CD14-positive monocyte (primary cell): ENCODE measurements around the gene ADCY2. TPM values are rescaled to one million over a fixed set of nuclear protein-coding genes. Genes with fewer than 3 reads are reported as not detected.

Source experiments
- DNase-seq, 3 donors: peaks; one replicate each; pipeline ENCODE4 v3.0.0-alpha.2; 2011 to 2022
- H2AFZ ChIP-seq: 2 replicates; pipeline ENCODE4 v1.6.0; 2012; ENCODE audit warnings: mild to moderate bottlenecking, low read depth, low read length, inconsistent platforms; ENCODE audit not compliant: insufficient read depth, poor library complexity, severe bottlenecking
- H3K27ac ChIP-seq, 2 donors: 1 replicate in 1 of 2; 2 replicates in 1 of 2; pipeline ENCODE4 v1.5.1; 2012 to 2013; ENCODE audit warnings: low read length in 2 of 2, control low read depth in 1 of 2, inconsistent platforms in 1 of 2, low read depth in 1 of 2, mild to moderate bottlenecking in 1 of 2
- H3K27me3 ChIP-seq, 2 donors: one replicate each; pipeline versions ENCODE4 v1.6.0 to v1.6.1; 2011 to 2013; ENCODE audit warnings: low read length in 2 of 2; ENCODE audit not compliant: control insufficient read depth in 2 of 2, insufficient read depth in 2 of 2
- H3K36me3 ChIP-seq, 2 donors: replicated peaks in 1 of 2; 1 replicate in 1 of 2; 2 replicates in 1 of 2; pipeline versions ENCODE4 v1.5.1 to v1.6.1; 2012 to 2013; ENCODE audit warnings: low read length in 2 of 2, control low read depth in 1 of 2, inconsistent platforms in 1 of 2, mild to moderate bottlenecking in 1 of 2; ENCODE audit not compliant: insufficient read depth in 2 of 2, control insufficient read depth in 1 of 2
- H3K4me1 ChIP-seq, 2 donors: 1 replicate in 1 of 2; 2 replicates in 1 of 2; pipeline versions ENCODE4 v1.5.1 to v1.6.1; 2012 to 2013; ENCODE audit warnings: low read length in 2 of 2, control low read depth in 1 of 2, inconsistent platforms in 1 of 2, mild to moderate bottlenecking in 1 of 2, moderate library complexity in 1 of 2; ENCODE audit not compliant: insufficient read depth in 2 of 2, control insufficient read depth in 1 of 2
- H3K4me2 ChIP-seq: replicated peaks from 2 replicates; pipeline ENCODE3; 2012; ENCODE audit warnings: low read length, moderate library complexity, mild to moderate bottlenecking; ENCODE audit not compliant: poor library complexity, severe bottlenecking; ENCODE audit errors: extremely low read depth
- H3K4me3 ChIP-seq, 3 experiments: fragments of 200-600 bp in 1 of 3; sonication (generic) in 1 of 3; replicated peaks in 1 of 3; 1 replicate in 2 of 3; 2 replicates in 1 of 3; pipeline ENCODE4 v1.5.1; 2011 to 2013; ENCODE audit warnings: low read length in 3 of 3, mild to moderate bottlenecking in 3 of 3, control low read depth in 2 of 3, low read depth in 2 of 3, inconsistent platforms in 1 of 3, moderate library complexity in 1 of 3
- H3K79me2 ChIP-seq: 2 replicates; pipeline ENCODE4 v1.6.0; 2012; ENCODE audit warnings: mild to moderate bottlenecking, control low read depth, inconsistent platforms, low read length, moderate library complexity; ENCODE audit not compliant: insufficient read depth
- H3K9ac ChIP-seq: 2 replicates; pipeline ENCODE4 v1.6.0; 2017; ENCODE audit warnings: low read length, mild to moderate bottlenecking; ENCODE audit not compliant: insufficient read depth, poor library complexity, severe bottlenecking
- H3K9me3 ChIP-seq, 2 donors: replicated peaks in 1 of 2; 1 replicate in 1 of 2; 2 replicates in 1 of 2; pipeline versions ENCODE4 v1.5.1 to v1.6.1; 2012 to 2013; ENCODE audit warnings: low read length in 2 of 2, control low read depth in 1 of 2; ENCODE audit not compliant: control insufficient read depth in 1 of 2, insufficient read depth in 1 of 2
- H4K20me1 ChIP-seq: 2 replicates; pipeline ENCODE4 v1.6.0; 2012; ENCODE audit warnings: mild to moderate bottlenecking, low read length, control low read depth, moderate library complexity; ENCODE audit not compliant: insufficient read depth
- H3K27ac Mint-ChIP-seq, 7 donors: one replicate each; pipeline ENCODE4 v1.8.0; 2020; ENCODE audit warnings: mild to moderate bottlenecking in 7 of 7, mixed read lengths in 7 of 7, moderate library complexity in 6 of 7, inconsistent platforms in 2 of 7
- H3K27me3 Mint-ChIP-seq, 3 donors: one replicate each; pipeline ENCODE4 v1.8.0; 2021 to 2022; ENCODE audit warnings: low read depth in 3 of 3, mild to moderate bottlenecking in 3 of 3, mixed read lengths in 3 of 3, moderate library complexity in 3 of 3, inconsistent platforms in 1 of 3
- H3K36me3 Mint-ChIP-seq, 2 donors: one replicate each; pipeline ENCODE4 v1.8.0; 2020; ENCODE audit warnings: mixed read lengths in 2 of 2, inconsistent platforms in 1 of 2, mild to moderate bottlenecking in 1 of 2
- H3K4me1 Mint-ChIP-seq: one replicate; pipeline ENCODE4 v1.8.0; 2020; ENCODE audit warnings: mild to moderate bottlenecking, mixed read lengths
- H3K4me3 Mint-ChIP-seq, 2 donors: one replicate each; pipeline ENCODE4 v1.8.0; 2020; ENCODE audit warnings: mild to moderate bottlenecking in 2 of 2, mixed read lengths in 2 of 2, moderate library complexity in 1 of 2
- H3K9me3 Mint-ChIP-seq, 7 donors: one replicate each; pipeline ENCODE4 v1.8.0; 2020 to 2022; ENCODE audit warnings: mixed read lengths in 7 of 7, mild to moderate bottlenecking in 6 of 7, moderate library complexity in 6 of 7, inconsistent platforms in 2 of 7
- WGBS: methylation state at CpG from one replicate; pipeline ENCODE4 v1.1.5; 2013; ENCODE audit warnings: missing lambda C conversion rate; ENCODE audit not compliant: insufficient coverage; 5-methylcytosine and 5-hydroxymethylcytosine counted together
- intact Hi-C, 2 donors: fragments of 100-400 bp; cut with micrococcal nuclease; formaldehyde crosslinking; loops; one replicate each; pipeline versions ENCODE4 v1.15.0 to v1.15.1; 2023
- polyA plus RNA-seq, 3 donors: library from polyadenylated mRNA; depleted of rRNA in 1 of 3; unstranded in 2 of 3; stranded (reverse) in 1 of 3; fragments of 300-500 nt in 2 of 3; fragments of >200 nt in 1 of 3; fragmentation: Illumina TruSeq in 2 of 3; gene quantifications; 1 replicate in 2 of 3; 2 replicates in 1 of 3; pipeline ENCODE4 v1.2.3, GENCODE V29; 2012 to 2021
- TF ChIP-seq, protein P1 (sequence below): fragments of 200-600 bp; IDR thresholded peaks from one replicate; pipeline ENCODE4 v1.8.0; 2022; ENCODE audit warnings: antibody characterized with exemption, mild to moderate bottlenecking

Gene ADCY2
- polyA plus RNA-seq, 3 donors, result not detected

DNA sequence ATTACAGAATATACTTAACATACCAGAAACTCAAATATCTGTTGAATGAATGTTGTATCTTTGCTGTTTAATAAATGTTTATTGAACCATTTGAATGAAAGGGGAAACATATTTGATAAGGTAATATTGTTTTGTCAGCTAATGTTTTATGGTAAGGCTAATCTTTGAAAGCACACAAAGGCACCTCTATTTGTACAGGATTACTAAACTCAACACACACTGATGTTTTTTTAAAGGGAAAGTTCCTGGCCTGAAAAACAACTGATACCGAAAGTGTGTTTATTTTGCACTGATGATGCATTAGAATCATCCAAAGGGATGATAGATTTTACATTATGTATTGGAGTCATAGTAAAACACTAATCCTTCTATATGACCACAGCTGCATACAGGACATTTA, 82.5 kb downstream of the ADCY2 start:
- Histone ChIP-seq H3K79me2 (no peaks in the 10 kb centered on the region), H3K36me3 (no peaks in the 10 kb centered on the region), H3K27ac (no peak overlapping the region), H4K20me1 (no peaks in the 10 kb centered on the region), H3K9me3 (peaks cover under 1 to 6% of the 10 kb centered on the region in 2 donors), H3K27me3 (no peaks in the 10 kb centered on the region), H3K9ac (no peak overlapping the region), H2AFZ (no peak overlapping the region), H3K4me2 (no peak overlapping the region), H3K4me1 (no peaks in the 10 kb centered on the region), H3K4me3 (no peak overlapping the region)
- no peak for DNase-seq
- intact Hi-C loops, result no loop called here
- no peaks in the 10 kb centered on the region for H3K36me3 Mint-ChIP-seq
- peaks cover 0 to 2% (median 0%) of the 10 kb centered on the region in 3 donors for H3K27me3 Mint-ChIP-seq
- H3K9me3 Mint-ChIP-seq, result peaks cover 2 to 14% (median 6%) of the 10 kb centered on the region in 7 donors
- no peak overlapping the region for H3K27ac Mint-ChIP-seq
- no peaks in the 10 kb centered on the region for H3K4me1 Mint-ChIP-seq
- H3K4me3 Mint-ChIP-seq, result no peak overlapping the region
- TF ChIP-seq, protein P1, sequence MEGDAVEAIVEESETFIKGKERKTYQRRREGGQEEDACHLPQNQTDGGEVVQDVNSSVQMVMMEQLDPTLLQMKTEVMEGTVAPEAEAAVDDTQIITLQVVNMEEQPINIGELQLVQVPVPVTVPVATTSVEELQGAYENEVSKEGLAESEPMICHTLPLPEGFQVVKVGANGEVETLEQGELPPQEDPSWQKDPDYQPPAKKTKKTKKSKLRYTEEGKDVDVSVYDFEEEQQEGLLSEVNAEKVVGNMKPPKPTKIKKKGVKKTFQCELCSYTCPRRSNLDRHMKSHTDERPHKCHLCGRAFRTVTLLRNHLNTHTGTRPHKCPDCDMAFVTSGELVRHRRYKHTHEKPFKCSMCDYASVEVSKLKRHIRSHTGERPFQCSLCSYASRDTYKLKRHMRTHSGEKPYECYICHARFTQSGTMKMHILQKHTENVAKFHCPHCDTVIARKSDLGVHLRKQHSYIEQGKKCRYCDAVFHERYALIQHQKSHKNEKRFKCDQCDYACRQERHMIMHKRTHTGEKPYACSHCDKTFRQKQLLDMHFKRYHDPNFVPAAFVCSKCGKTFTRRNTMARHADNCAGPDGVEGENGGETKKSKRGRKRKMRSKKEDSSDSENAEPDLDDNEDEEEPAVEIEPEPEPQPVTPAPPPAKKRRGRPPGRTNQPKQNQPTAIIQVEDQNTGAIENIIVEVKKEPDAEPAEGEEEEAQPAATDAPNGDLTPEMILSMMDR, result no peak
- WGBS, result no CpG with 5 or more reads among the region's 1 CpG

DNA sequence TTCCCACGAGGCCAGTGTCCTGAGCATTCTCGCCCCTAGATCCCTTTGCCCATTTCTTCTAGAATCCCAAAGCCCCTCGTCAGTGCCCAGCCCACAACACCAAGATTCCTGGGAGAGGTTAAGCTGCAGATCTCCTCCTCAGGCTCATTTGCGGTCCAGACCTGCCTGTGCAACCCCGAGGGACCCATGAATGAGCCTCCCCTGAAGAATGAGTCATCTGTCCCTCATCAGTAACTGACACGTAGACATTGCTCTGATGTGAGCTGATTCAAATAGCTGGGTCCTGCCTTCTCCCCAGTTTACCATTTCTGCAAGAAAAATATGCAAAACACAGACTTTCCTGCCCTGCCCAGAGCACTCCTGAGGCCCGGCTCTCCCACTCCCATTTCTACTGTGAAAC, 92.8 kb downstream of the ADCY2 start:
- Histone ChIP-seq H3K9ac (no peak overlapping the region), H3K27me3 (no peaks in the 10 kb centered on the region), H2AFZ (no peak overlapping the region), H3K36me3 (no peaks in the 10 kb centered on the region), H3K4me2 (no peak overlapping the region), H3K27ac (no peak overlapping the region), H3K9me3 (no peaks in the 10 kb centered on the region), H3K79me2 (no peaks in the 10 kb centered on the region), H4K20me1 (no peaks in the 10 kb centered on the region), H3K4me1 (no peaks in the 10 kb centered on the region), H3K4me3 (no peak overlapping the region)
- Mint-ChIP-seq H3K36me3 (no peaks in the 10 kb centered on the region), H3K4me1 (no peaks in the 10 kb centered on the region), H3K4me3 (no peak overlapping the region), H3K9me3 (peaks cover 0 to 14% (median 4%) of the 10 kb centered on the region in 7 donors), H3K27me3 (no peaks in the 10 kb centered on the region), H3K27ac (no peak overlapping the region)
- intact Hi-C loops, result no loop called here
- DNase-seq, result no peak
- TF ChIP-seq, protein P1, result no peak
- 87% methylated on average over 7 of the region's 7 CpGs for WGBS
